GM19467 (cell line): ENCODE data around the gene AIF1L.

ENCODE experiments used
- ATAC-seq: cut with Tn5 transposase; IDR thresholded peaks from one replicate; pipeline ENCODE4 v1.9.1; 2021; ENCODE audit warnings: mild to moderate bottlenecking, moderate library complexity; ENCODE audit not compliant: unreplicated experiment

The AIF1L gene

GRCh38 chr9:131161585-131161984, 65.3 kb downstream of the AIF1L start:
- no peak for ATAC-seq

- ATAC-seq: no peak
Measured at GRCh38 chr9:131162886-131163285, 66.6 kb downstream of the AIF1L start.

GRCh38 chr9:131165523-131165922, 69.2 kb downstream of the AIF1L start:
- ATAC-seq: no peak

GRCh38 chr9:131167146-131167692, 70.9 kb downstream of the AIF1L start:
- ATAC-seq: no peak

GRCh38 chr9:131167936-131168335, 71.6 kb downstream of the AIF1L start:
- no peak for ATAC-seq

GRCh38 chr9:131169563-131170240, 73.4 kb downstream of the AIF1L start:
- no peak for ATAC-seq
